Measurements from ENCODE around the gene JAML.
A peak's percentile ranks its signal among the peaks of the same experiment; 100 is the strongest.

JAML gene

DNA sequence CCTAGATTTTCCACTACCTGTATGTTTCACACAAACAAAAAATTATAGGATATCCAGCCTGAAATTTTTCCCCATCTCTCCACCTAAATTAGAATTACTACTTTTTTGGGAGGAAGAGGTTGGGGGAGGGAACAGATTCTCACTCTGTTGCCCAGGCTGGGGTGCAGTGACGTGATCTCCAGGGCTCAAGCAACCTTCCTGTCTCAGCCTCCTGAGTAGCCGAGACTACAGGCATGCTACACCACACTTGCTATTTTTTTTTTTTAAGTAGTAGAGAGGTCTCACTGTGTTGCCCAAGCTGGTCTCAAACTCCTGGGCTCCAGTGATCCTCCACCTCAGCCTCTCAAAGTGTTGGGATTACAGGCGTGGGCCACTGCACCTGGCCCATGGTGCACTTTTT lies 9.5 kb downstream of the JAML start:
- Histone ChIP-seq H3K27me3 (peaks cover 0 to 19% of the 10 kb centered on the region in 2 donors), H3K4me3 (no peak overlapping the region), H3K27ac (no peak overlapping the region), H3K36me3 (no peaks in the 10 kb centered on the region), H3K4me1 (no peaks in the 10 kb centered on the region), H3K9me3 (no peaks in the 10 kb centered on the region)
- intact Hi-C loops (cut with DNase I; ENCODE audit: low total_unique reads), result no loop called here
- TF ChIP-seq, protein P1, sequence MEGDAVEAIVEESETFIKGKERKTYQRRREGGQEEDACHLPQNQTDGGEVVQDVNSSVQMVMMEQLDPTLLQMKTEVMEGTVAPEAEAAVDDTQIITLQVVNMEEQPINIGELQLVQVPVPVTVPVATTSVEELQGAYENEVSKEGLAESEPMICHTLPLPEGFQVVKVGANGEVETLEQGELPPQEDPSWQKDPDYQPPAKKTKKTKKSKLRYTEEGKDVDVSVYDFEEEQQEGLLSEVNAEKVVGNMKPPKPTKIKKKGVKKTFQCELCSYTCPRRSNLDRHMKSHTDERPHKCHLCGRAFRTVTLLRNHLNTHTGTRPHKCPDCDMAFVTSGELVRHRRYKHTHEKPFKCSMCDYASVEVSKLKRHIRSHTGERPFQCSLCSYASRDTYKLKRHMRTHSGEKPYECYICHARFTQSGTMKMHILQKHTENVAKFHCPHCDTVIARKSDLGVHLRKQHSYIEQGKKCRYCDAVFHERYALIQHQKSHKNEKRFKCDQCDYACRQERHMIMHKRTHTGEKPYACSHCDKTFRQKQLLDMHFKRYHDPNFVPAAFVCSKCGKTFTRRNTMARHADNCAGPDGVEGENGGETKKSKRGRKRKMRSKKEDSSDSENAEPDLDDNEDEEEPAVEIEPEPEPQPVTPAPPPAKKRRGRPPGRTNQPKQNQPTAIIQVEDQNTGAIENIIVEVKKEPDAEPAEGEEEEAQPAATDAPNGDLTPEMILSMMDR (IDR thresholded peaks at IDR 0.05), result no peak
- no peak for DNase-seq

DNA sequence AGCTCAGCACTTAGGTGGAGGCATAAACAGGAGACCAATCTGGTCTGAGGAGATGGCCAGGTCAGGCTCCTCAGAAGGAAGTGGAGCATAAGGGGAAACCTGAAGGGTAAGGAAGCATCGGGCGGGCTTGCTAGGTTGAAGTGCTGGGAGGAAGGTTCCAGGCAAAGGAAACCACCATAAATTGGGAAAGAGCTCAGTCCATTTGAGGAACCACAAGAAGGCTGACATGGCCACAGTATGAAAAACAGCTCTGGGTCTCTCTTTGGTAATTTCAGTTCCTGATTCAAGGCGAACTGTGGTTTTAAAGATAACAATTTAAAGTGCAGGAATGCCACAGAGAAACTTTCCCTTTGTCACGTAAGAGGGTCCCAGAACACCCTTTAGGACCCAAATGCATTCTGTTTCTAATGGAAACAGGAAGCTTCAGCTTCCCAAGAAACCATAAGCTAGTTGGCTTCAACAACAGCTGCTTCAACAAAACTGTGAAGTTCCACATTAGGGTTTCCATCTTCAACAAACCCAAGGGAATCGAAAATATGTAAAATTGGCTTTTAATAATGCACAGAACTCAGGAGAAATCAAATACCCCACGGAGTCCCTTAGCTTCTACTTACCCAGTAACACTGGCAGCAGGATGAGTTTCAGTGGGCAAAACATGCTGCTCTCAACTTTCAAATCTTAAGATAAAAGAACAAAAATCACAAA lies 10.4 kb downstream of the JAML start:
- DNase-seq, result no peak
- TF ChIP-seq, protein P1 (IDR thresholded peaks at IDR 0.05), result no peak
- intact Hi-C loops (cut with DNase I; ENCODE audit: low total_unique reads), result no loop called here
- no peaks in the 10 kb centered on the region for H3K4me1 ChIP-seq
- H3K9me3 ChIP-seq, result no peaks in the 10 kb centered on the region
- H3K27me3 ChIP-seq, result peaks cover 0 to 22% of the 10 kb centered on the region in 2 donors
- no peaks in the 10 kb centered on the region for H3K36me3 ChIP-seq
- no peak overlapping the region for H3K4me3 ChIP-seq
- H3K27ac ChIP-seq, result no peak overlapping the region

DNA sequence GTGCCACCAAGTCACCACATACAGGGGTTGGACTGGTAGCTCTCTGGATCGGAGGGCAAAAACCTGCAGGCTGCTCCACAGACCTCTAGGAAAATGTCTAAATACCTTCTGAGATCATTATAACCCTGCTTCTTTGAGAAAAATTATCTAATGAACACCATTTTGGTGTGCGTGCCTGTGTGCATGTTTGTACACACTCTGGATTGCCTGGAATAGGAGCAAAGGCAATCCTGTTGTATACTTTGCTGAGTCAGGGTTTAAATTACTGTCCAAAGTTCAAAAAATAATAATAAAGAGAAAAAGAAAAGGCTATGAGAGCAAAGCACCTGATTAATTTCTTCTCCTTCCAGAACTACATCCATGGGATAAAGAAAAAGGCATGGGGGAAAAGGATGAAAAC lies 11.0 kb downstream of the JAML start:
- TF ChIP-seq, protein P1 (IDR thresholded peaks at IDR 0.05), result no peak
- no peaks in the 10 kb centered on the region for H3K9me3 ChIP-seq
- H3K4me3 ChIP-seq, result no peak overlapping the region
- peaks cover 0 to 25% of the 10 kb centered on the region in 2 donors for H3K27me3 ChIP-seq
- no peak overlapping the region for H3K27ac ChIP-seq
- H3K36me3 ChIP-seq, result no peaks in the 10 kb centered on the region
- intact Hi-C loops (cut with DNase I; ENCODE audit: low total_unique reads), result no loop called here
- no peak for DNase-seq
- H3K4me1 ChIP-seq, result no peaks in the 10 kb centered on the region

DNA sequence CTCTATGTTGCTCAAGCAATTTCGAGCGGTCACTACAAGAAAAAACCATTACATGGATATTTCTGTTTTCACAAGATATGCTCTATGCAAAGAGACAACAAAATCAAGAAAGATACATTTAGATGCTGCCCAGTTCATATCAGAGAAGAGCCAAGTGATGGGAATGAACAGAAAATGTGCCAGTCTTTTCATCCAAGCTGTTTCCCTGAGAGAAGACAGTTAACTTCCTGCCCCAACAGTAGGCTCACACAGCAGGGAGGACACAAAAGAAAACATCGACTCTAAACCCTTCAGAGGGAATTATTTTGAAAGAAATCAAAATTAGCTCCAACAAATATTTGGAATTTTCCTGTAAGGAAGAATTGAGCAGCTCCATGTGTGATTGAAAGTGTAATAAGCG lies 11.6 kb downstream of the JAML start:
- no peak for DNase-seq
- Histone ChIP-seq H3K9me3 (no peaks in the 10 kb centered on the region), H3K27me3 (peaks cover 0 to 28% of the 10 kb centered on the region in 2 donors), H3K4me3 (no peak overlapping the region), H3K27ac (no peak overlapping the region), H3K4me1 (no peaks in the 10 kb centered on the region), H3K36me3 (no peaks in the 10 kb centered on the region)
- intact Hi-C loops (cut with DNase I; ENCODE audit: low total_unique reads), result no loop called here
- TF ChIP-seq, protein P1 (IDR thresholded peaks at IDR 0.05), result no peak

DNA sequence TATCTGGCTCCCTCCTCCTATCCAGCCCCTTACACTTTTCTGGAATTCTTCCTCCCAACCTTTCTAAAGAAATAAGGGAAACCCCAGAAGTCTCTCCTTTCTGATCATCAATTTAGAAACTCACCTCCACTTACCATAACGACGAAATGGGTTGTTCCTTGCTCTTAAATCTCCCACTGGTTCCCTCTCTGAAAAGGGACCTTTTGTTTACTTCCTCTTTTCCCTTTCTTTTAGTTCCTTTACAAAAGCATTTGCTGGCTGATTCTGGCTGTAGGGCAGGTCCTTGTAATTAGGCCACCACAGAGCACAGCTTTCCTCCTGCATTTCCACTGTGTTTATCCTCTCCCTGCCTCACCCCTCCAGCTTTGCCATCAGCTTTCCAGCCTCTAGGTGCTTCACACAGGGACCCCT lies 12.0 kb downstream of the JAML start:
- no peaks in the 10 kb centered on the region for H3K36me3 ChIP-seq
- H3K9me3 ChIP-seq, result no peaks in the 10 kb centered on the region
- DNase-seq, result peak in 1 of 2 donors; percentile 23
- no peak overlapping the region for H3K4me3 ChIP-seq
- no peaks in the 10 kb centered on the region for H3K4me1 ChIP-seq
- TF ChIP-seq, protein P1 (IDR thresholded peaks at IDR 0.05), result no peak
- H3K27me3 ChIP-seq, result peaks cover 0 to 28% of the 10 kb centered on the region in 2 donors
- no peak overlapping the region for H3K27ac ChIP-seq
- intact Hi-C loops (cut with DNase I; ENCODE audit: low total_unique reads), result no loop called here
